Neuronal stem cell (in vitro differentiated cells): Measurements from ENCODE around the gene BRSK2.

Experiments used
- DNase-seq: peaks from one replicate; pipeline ENCODE4 v3.0.0-alpha.2; 2013; ENCODE audit warnings: low spot score
- H2AFZ ChIP-seq: one replicate; pipeline ENCODE4 v1.6.1; 2013; ENCODE audit warnings: mild to moderate bottlenecking, low read length, inconsistent platforms
- H2AK5ac ChIP-seq: 2 replicates; pipeline ENCODE4 v1.6.1; 2013; ENCODE audit warnings: low read depth, mild to moderate bottlenecking, inconsistent platforms, low read length, moderate library complexity, mixed read lengths
- H2BK120ac ChIP-seq: 2 replicates; pipeline ENCODE4 v1.6.1; 2013; ENCODE audit warnings: low read depth, mild to moderate bottlenecking, inconsistent platforms, low read length, moderate library complexity, mixed read lengths
- H2BK12ac ChIP-seq: one replicate; pipeline ENCODE4 v1.6.1; 2013; ENCODE audit warnings: low read length, inconsistent platforms
- H2BK15ac ChIP-seq: 2 replicates; pipeline ENCODE4 v1.6.1; 2013; ENCODE audit warnings: mild to moderate bottlenecking, low read length, inconsistent platforms, mixed read lengths
- H2BK5ac ChIP-seq: one replicate; pipeline ENCODE4 v1.6.1; 2013; ENCODE audit warnings: inconsistent platforms, mild to moderate bottlenecking, low read length, moderate library complexity
- H3K14ac ChIP-seq: one replicate; pipeline ENCODE4 v1.6.1; 2013; ENCODE audit warnings: low read length, inconsistent platforms
- H3K18ac ChIP-seq: 2 replicates; pipeline ENCODE4 v1.6.1; 2013; ENCODE audit warnings: low read length, inconsistent platforms
- H3K23ac ChIP-seq: 2 replicates; pipeline ENCODE4 v1.6.1; 2013; ENCODE audit warnings: low read depth, mild to moderate bottlenecking, mixed read lengths, low read length, inconsistent platforms; ENCODE audit not compliant: poor library complexity
- H3K27ac ChIP-seq: replicated peaks from 3 replicates; pipeline ENCODE4 v1.5.1; 2013; ENCODE audit warnings: low read length, inconsistent platforms
- H3K27me3 ChIP-seq, 3 experiments: 2 replicates each; pipeline ENCODE4 v1.6.1; 2013; ENCODE audit warnings: low read length in 3 of 3, mild to moderate bottlenecking in 2 of 3, inconsistent platforms in 1 of 3, low read depth in 1 of 3, mixed read lengths in 1 of 3, moderate library complexity in 1 of 3; ENCODE audit not compliant: control insufficient read depth in 3 of 3, insufficient read depth in 3 of 3
- H3K36me3 ChIP-seq, 2 donors: replicated peaks in 1 of 2; 2 replicates each; pipeline ENCODE4 v1.6.1; 2013; ENCODE audit warnings: low read length in 2 of 2; ENCODE audit not compliant: control insufficient read depth in 2 of 2, insufficient read depth in 2 of 2
- H3K4ac ChIP-seq: 2 replicates; pipeline ENCODE4 v1.6.1; 2013; ENCODE audit warnings: inconsistent platforms, mild to moderate bottlenecking, low read length, moderate library complexity
- H3K4me1 ChIP-seq, 2 donors: 1 replicate in 1 of 2; 2 replicates in 1 of 2; pipeline ENCODE4 v1.6.1; 2013; ENCODE audit warnings: low read length in 2 of 2, low read depth in 1 of 2; ENCODE audit not compliant: control insufficient read depth in 2 of 2, insufficient read depth in 1 of 2
- H3K4me2 ChIP-seq: one replicate; pipeline ENCODE4 v1.6.1; 2013; ENCODE audit warnings: mild to moderate bottlenecking, low read length, inconsistent platforms; ENCODE audit not compliant: insufficient read depth, poor library complexity, severe bottlenecking
- H3K4me3 ChIP-seq, 2 donors: 2 replicates each; pipeline ENCODE4 v1.5.1; 2013; ENCODE audit warnings: low read length in 2 of 2, mild to moderate bottlenecking in 2 of 2, inconsistent platforms in 1 of 2, moderate library complexity in 1 of 2
- H3K79me1 ChIP-seq: one replicate; pipeline ENCODE4 v1.6.1; 2013; ENCODE audit warnings: low read depth, mild to moderate bottlenecking, inconsistent platforms, low read length, moderate library complexity
- H3K9ac ChIP-seq: one replicate; pipeline ENCODE4 v1.6.1; 2013; ENCODE audit warnings: mild to moderate bottlenecking, low read depth, low read length, inconsistent platforms; ENCODE audit not compliant: poor library complexity
- H3K9me3 ChIP-seq, 2 donors: replicated peaks in 1 of 2; 2 replicates each; pipeline versions ENCODE3 to v1.6.1; 2013; ENCODE audit warnings: low read length in 2 of 2, mild to moderate bottlenecking in 2 of 2, inconsistent platforms in 1 of 2, low read depth in 1 of 2, mixed read lengths in 1 of 2, moderate library complexity in 1 of 2; ENCODE audit not compliant: control insufficient read depth in 2 of 2, insufficient read depth in 1 of 2
- H4K8ac ChIP-seq: one replicate; pipeline ENCODE4 v1.6.1; 2013; ENCODE audit warnings: low read depth, mild to moderate bottlenecking, inconsistent platforms, low read length, moderate library complexity
- H4K91ac ChIP-seq: one replicate; pipeline ENCODE4 v1.6.1; 2013; ENCODE audit warnings: low read length, low read depth, mild to moderate bottlenecking, inconsistent platforms; ENCODE audit not compliant: poor library complexity
- WGBS, 2 donors: extraction: QIAGEN DNeasy Blood & Tissue Kit; methylation state at CpG; one replicate each; pipeline ENCODE4 v1.1.7; 2013; ENCODE audit warnings: missing lambda C conversion rate in 2 of 2, mixed read lengths in 1 of 2; ENCODE audit not compliant: insufficient read length in 2 of 2, insufficient replicate concordance in 1 of 2; ENCODE audit errors: extremely low coverage in 2 of 2; 5-methylcytosine and 5-hydroxymethylcytosine counted together

The BRSK2 gene

DNA sequence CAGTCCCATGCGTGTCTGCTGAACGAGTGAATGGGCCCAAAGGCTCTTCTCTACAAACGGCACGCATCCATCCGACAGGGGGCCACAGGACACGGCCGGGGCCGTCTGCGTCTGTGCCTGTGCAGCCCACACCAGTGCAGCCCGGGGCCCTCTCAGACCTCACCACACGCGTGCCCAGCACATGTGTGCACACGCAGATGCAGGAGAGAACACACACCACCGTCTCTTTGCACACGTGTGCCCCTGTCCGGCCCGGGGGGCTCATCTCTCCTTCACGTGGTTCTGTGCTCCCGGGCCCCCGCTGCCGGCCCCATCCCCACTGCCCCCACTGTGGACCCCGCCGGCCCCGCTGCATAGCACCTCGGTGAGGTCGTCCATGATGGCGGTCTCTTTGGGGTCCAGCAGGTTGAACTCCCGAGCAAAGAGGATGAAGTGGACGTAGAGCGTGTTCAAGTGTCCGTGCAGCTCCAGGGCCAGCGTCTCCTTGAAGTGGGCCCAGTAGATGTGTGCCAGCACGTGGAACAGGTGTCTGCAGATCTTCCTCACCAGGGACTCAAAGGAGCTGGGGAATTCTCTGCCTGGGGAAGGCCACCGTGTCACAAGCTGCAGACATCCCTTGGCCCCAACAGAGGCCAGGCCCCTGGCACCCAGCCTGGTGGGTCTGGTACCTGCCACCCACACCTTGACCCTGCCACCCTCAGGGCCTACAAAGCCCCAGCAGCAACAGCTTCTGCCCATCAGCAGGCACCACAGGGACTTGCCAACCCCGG is 80.4 kb downstream of the BRSK2 start:
- H3K4me2 ChIP-seq: no peak overlapping the region
- peak overlapping the region; percentile 46 for H2AK5ac ChIP-seq
- H2BK12ac ChIP-seq: no peak overlapping the region
- H3K4me1 ChIP-seq: peaks cover 0 to 11% of the 10 kb centered on the region in 2 donors
- peaks cover 0 to 2% of the 10 kb centered on the region in 2 donors for H3K9me3 ChIP-seq
- no peak overlapping the region for H3K4me3 ChIP-seq
- peaks cover 4% of the 10 kb centered on the region for H3K79me1 ChIP-seq
- peak overlapping the region; percentile 48 for H2BK5ac ChIP-seq
- no peaks in the 10 kb centered on the region for H3K27me3 ChIP-seq
- peaks cover 3 to 4% of the 10 kb centered on the region in 2 donors for H3K36me3 ChIP-seq
- no CpG with 5 or more reads among the region's 35 CpGs for WGBS, 2 donors
- H3K4ac ChIP-seq: peak overlapping the region; percentile 37
- peak overlapping the region; percentile 38 for H3K14ac ChIP-seq
- no peak for DNase-seq
- no peak overlapping the region for H2BK15ac ChIP-seq
- H3K9ac ChIP-seq: no peak overlapping the region
- no peak overlapping the region for H4K91ac ChIP-seq
- H2AFZ ChIP-seq: no peak overlapping the region
- H3K18ac ChIP-seq: peak overlapping the region; percentile 27
- no peak overlapping the region for H3K27ac ChIP-seq
- no peak overlapping the region for H4K8ac ChIP-seq
- H3K23ac ChIP-seq: peak overlapping the region; percentile 55
- H2BK120ac ChIP-seq: no peak overlapping the region

DNA sequence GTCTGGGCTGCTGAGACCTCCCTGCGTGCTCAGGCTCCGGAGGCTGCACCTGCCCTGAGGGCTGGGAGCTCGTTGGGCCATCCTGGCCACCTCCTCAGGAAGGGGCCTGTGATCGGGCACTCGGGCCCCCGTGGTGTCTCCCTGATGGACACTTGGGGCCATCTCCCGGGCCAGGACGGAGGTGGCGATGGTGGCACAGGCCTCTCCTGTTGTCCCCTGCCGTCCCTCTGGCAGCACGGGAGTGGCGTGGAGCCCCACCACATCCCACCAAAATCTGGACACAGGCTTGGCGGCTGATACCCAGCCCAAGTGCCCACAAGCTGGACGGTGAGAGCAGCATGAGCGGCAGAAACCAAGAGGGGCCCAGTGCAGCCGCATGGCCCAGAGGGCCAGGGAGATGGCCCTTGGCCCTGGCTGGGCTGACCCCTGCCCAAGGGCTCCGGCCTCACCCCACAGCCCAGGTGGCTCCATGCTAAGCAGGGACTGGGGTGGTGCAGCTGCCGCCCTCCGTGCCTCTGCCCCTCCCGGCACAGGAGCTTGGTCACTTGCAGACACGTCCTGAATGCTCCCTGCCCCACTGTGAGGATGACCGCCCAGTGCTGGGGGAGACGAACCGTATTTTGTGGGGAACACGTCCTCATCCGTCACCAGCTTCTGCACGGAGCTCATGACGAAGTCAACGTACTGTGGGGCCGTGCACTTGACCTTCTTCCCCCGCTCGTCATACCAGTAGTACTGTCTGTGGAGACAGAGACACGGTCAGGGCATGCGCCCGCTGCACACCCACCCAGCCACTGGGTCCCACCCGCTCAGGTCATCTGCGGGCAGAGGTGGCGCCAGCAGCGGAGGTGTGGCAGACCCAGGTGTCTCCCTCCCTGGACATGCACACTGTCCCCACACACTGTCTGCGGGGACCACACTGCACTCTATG is 81.2 kb downstream of the BRSK2 start:
- Histone ChIP-seq H3K9me3 (no peaks in the 10 kb centered on the region), H3K36me3 (peaks cover 2 to 8% of the 10 kb centered on the region in 2 donors), H3K4me2 (no peak overlapping the region), H2AK5ac (no peak overlapping the region), H4K91ac (no peak overlapping the region), H2BK12ac (no peak overlapping the region), H3K4me1 (peaks cover 0 to 11% of the 10 kb centered on the region in 2 donors), H2BK15ac (no peak overlapping the region), H2AFZ (no peak overlapping the region), H3K9ac (peak overlapping the region; percentile 21), H3K79me1 (peaks cover 2% of the 10 kb centered on the region), H3K23ac (peak overlapping the region; percentile 55), H3K27ac (no peak overlapping the region), H2BK5ac (peak overlapping the region; percentile 48), H3K4me3 (no peak overlapping the region), H3K14ac (peak overlapping the region; percentile 38), H3K18ac (no peak overlapping the region), H3K4ac (no peak overlapping the region), H2BK120ac (no peak overlapping the region), H4K8ac (no peak overlapping the region), H3K27me3 (no peaks in the 10 kb centered on the region)
- DNase-seq: no peak
- no CpG with 5 or more reads among the region's 40 CpGs for WGBS, 2 donors

DNA sequence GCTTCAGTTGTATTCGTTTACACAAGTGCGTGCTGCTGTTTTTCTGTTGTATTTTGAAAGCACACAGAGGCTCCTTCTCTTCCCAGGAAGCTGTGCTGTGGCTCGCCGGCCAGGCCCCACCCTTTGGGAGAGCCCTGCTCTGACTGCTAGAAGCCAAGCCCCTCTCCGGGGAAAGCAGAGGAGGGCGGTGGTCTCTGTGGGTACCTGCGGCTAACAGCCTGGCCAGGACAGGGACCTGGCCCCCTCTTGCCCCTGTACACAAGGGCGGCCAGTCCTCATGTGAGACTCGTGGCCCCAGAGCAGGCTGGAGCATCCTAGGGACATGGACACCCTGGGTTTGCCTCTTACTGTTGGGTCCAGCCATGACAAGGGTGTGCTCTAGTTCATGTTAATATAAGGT is 82.0 kb downstream of the BRSK2 start:
- Histone ChIP-seq H2AK5ac (no peak overlapping the region), H3K4me2 (no peak overlapping the region), H3K9me3 (no peaks in the 10 kb centered on the region), H3K27ac (no peak overlapping the region), H3K4ac (no peak overlapping the region), H3K79me1 (peaks cover 2% of the 10 kb centered on the region), H3K18ac (no peak overlapping the region), H2BK12ac (no peak overlapping the region), H2BK120ac (no peak overlapping the region), H3K36me3 (peaks cover 2 to 9% of the 10 kb centered on the region in 2 donors), H3K9ac (no peak overlapping the region), H4K91ac (no peak overlapping the region), H2BK5ac (no peak overlapping the region), H4K8ac (no peak overlapping the region), H3K14ac (no peak overlapping the region), H3K4me3 (no peak overlapping the region), H2AFZ (no peak overlapping the region), H2BK15ac (no peak overlapping the region), H3K23ac (no peak overlapping the region), H3K27me3 (no peaks in the 10 kb centered on the region), H3K4me1 (peaks cover 0 to 11% of the 10 kb centered on the region in 2 donors)
- WGBS, 2 donors: no CpG with 5 or more reads among the region's 9 CpGs
- no peak for DNase-seq
